Lower lobe of right lung (tissue), 2 donors: Measurements from ENCODE around the gene LIN28B. TPM values are rescaled to one million over a fixed set of nuclear protein-coding genes. Genes with fewer than 3 reads are reported as not detected.

Experiments used
- ATAC-seq, 2 donors: fragments of 200-7000 bp; cut with Tn5 transposase; one replicate each; pipeline ENCODE4 v1.9.1; 2020 to 2022; ENCODE audit warnings: mild to moderate bottlenecking in 2 of 2, moderate library complexity in 2 of 2
- DNase-seq: peaks from one replicate; pipeline ENCODE4 v3.0.0-alpha.2; 2020
- H3K27ac ChIP-seq: fragments of 200-600 bp; one replicate; pipeline ENCODE4 v1.8.0; 2022
- H3K27me3 ChIP-seq: fragments of 200-600 bp; one replicate; pipeline ENCODE4 v1.8.0; 2022; ENCODE audit warnings: low read depth
- H3K36me3 ChIP-seq: fragments of 200-600 bp; one replicate; pipeline ENCODE4 v1.8.0; 2022; ENCODE audit warnings: mild to moderate bottlenecking
- H3K4me1 ChIP-seq: fragments of 200-600 bp; one replicate; pipeline ENCODE4 v1.8.0; 2022
- H3K4me3 ChIP-seq: fragments of 200-600 bp; one replicate; pipeline ENCODE4 v1.8.0; 2022; ENCODE audit warnings: mild to moderate bottlenecking
- H3K9me3 ChIP-seq: fragments of 200-600 bp; one replicate; pipeline ENCODE4 v1.8.0; 2022
- CTCF ChIP-seq: fragments of 200-600 bp; IDR thresholded peaks from one replicate; pipeline ENCODE4 v1.8.0; 2022; ENCODE audit warnings: antibody characterized with exemption, mild to moderate bottlenecking
- intact Hi-C: fragments of 100-400 bp; cut with DNase I; formaldehyde crosslinking; loops from one replicate; pipeline ENCODE4 v1.11.0; 2022
- total RNA-seq: library from RNA; stranded (reverse); fragmentation: NEBNext Ultra II Directional; extraction: Animal tissue kit (Norgen Biotek cat#: 25700); gene quantifications from one replicate; pipeline ENCODE4 v1.2.1, GENCODE V29; 2021
- donor health status: DM: no; HTN: yes; CAD: no; lungs with severe emphysema.

Gene LIN28B
- total RNA-seq, 1 donor from 2014 or later: not detected

GRCh38 chr6:104929353-104929752, 27.6 kb upstream of the LIN28B start:
- ATAC-seq: no peak
- intact Hi-C loops: no loop called here
- TF ChIP-seq CTCF: no peak

GRCh38 chr6:104930939-104931338, 26.0 kb upstream of the LIN28B start:
- H3K27ac ChIP-seq: no peak overlapping the region
- no peak for TF ChIP-seq CTCF
- intact Hi-C loops: no loop called here
- H3K4me1 ChIP-seq: no peaks in the 10 kb centered on the region
- H3K36me3 ChIP-seq: no peaks in the 10 kb centered on the region
- no peaks in the 10 kb centered on the region for H3K9me3 ChIP-seq
- H3K27me3 ChIP-seq: peaks cover 5% of the 10 kb centered on the region
- DNase-seq (no peak), ATAC-seq (no peak)
- H3K4me3 ChIP-seq: no peak overlapping the region

More at GRCh38 chr6:104929353-104929752, 27.6 kb upstream of the LIN28B start:
- H3K4me3 ChIP-seq: no peak overlapping the region
- no peak for DNase-seq
- H3K4me1 ChIP-seq: no peaks in the 10 kb centered on the region
- H3K27me3 ChIP-seq: no peaks in the 10 kb centered on the region
- no peak overlapping the region for H3K27ac ChIP-seq
- H3K36me3 ChIP-seq: no peaks in the 10 kb centered on the region
- H3K9me3 ChIP-seq: no peaks in the 10 kb centered on the region

- Histone ChIP-seq H3K4me1 (peaks cover 8% of the 10 kb centered on the region), H3K4me3 (no peak overlapping the region), H3K9me3 (no peaks in the 10 kb centered on the region), H3K27ac (no peak overlapping the region), H3K36me3 (no peaks in the 10 kb centered on the region), H3K27me3 (peaks cover 57% of the 10 kb centered on the region)
- ATAC-seq: no peak
- intact Hi-C loops: no loop called here
- TF ChIP-seq CTCF: no peak
- DNase-seq: no peak
Measured at GRCh38 chr6:104936766-104937535, 20.0 kb upstream of the LIN28B start.

- peaks cover 91% of the 10 kb centered on the region for H3K27me3 ChIP-seq
- no peak for DNase-seq
Measured at GRCh38 chr6:104940238-104940892, 16.5 kb upstream of the LIN28B start.

More at GRCh38 chr6:104940238-104940892, 16.5 kb upstream of the LIN28B start:
- intact Hi-C loops: no loop called here
- H3K36me3 ChIP-seq: no peaks in the 10 kb centered on the region
- no peak for TF ChIP-seq CTCF
- H3K4me3 ChIP-seq: no peak overlapping the region
- no peak for ATAC-seq
- no peaks in the 10 kb centered on the region for H3K9me3 ChIP-seq
- peaks cover 8% of the 10 kb centered on the region for H3K4me1 ChIP-seq
- H3K27ac ChIP-seq: no peak overlapping the region
